Measurements from ENCODE around the gene NFIL3.

The NFIL3 gene

DNA sequence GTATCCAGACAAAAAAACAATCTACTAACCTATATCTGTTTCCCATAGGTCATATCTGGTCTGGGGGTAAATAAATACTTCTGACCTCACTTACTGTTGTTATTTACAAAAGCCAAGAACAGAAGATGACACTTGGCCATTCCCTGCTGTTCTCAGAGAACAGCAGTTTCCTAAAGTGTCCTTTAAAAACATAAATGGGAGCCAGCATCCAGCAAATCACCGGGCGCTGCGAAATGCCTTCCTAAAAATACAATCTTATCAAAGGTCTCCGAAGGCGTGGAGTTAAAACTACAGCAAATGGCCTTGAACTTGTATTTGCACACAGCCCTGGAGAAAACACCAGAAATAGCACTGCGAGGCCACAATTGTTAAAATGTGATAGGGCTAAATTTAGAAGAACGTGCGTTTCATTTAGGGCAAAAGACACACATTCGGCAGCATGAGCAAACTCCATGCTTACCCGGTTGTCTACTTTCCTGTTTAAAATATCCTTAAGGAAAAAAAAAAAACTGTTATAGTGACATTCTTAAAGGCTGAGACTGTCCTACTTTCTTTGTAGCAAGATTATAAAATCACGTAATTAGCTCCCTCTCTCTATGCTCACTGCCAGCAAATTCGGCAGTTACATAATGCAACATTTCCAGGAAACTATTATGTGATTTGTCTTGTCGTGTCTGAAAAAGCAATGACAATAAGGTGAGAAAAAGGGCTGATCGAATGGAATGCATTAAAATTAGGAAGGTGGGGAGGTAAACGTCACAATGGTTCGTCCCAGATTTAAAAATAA lies 1.5 kb downstream of the NFIL3 start:
- DNase-seq (ENCODE audit: low spot score) = peak; percentile 46

DNA sequence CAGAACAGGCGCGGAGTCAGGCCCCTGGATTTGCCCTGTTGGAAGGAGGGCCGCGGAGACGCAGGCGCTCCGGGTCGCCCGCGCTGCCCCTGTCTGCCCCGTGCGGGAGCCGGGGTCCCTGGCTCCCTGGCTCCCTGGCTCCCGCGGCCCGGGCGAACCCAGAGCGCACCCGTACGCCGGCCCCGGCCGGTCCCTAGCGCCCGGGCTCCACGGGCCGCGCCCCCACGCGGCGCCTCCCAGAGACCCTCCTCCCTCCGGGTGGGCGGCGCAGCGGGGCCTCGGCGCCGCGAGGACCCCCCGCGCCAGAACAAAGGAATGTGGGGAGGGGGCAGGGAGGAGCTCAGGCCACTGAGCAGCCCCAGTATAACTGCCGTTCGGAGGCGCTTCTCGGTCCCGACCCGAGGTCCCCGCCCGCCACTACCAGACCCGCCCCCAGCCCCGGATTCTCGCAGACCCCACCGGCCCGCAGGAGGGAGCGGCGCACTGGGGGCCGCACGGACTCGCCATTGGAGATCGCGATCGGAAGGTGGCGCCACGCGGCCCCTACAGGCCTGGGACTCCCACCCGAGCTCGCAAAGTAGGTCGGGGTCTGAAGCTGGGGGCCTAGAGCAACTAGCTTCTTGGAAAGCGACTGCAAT lies 2.4 kb downstream of the NFIL3 start:
- no peak for DNase-seq (ENCODE audit: low spot score)

DNA sequence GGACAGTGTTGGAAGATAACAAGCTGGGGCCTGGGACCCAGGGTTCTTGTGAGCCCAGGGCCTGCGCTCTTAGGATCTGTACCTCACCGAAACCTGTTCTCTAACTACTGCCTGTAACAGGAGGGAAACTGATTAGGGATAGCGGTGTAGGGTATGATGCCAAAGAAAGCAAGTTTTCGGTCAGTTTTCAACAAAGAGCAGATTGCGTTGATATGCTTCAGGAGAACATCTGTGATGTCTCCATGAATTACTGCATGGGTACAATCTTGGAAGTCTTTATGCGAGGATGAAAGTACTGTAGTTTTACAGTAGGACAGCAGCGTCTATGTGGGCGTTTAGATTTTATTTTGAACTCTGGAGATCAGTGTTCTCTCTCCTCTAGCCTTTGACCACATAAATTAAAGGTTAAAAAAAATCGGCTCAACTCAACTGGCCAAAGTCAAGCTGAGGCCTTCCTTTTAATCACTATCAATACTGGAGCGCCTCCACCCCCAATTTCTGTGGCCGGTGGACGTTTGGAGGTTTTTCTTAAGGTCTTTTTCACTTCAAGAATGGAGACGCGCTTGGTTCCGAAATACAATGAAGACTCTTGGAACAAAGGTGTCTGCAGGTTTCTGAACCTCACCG lies 3.0 kb downstream of the NFIL3 start:
- no peak for DNase-seq (ENCODE audit: low spot score)

DNA sequence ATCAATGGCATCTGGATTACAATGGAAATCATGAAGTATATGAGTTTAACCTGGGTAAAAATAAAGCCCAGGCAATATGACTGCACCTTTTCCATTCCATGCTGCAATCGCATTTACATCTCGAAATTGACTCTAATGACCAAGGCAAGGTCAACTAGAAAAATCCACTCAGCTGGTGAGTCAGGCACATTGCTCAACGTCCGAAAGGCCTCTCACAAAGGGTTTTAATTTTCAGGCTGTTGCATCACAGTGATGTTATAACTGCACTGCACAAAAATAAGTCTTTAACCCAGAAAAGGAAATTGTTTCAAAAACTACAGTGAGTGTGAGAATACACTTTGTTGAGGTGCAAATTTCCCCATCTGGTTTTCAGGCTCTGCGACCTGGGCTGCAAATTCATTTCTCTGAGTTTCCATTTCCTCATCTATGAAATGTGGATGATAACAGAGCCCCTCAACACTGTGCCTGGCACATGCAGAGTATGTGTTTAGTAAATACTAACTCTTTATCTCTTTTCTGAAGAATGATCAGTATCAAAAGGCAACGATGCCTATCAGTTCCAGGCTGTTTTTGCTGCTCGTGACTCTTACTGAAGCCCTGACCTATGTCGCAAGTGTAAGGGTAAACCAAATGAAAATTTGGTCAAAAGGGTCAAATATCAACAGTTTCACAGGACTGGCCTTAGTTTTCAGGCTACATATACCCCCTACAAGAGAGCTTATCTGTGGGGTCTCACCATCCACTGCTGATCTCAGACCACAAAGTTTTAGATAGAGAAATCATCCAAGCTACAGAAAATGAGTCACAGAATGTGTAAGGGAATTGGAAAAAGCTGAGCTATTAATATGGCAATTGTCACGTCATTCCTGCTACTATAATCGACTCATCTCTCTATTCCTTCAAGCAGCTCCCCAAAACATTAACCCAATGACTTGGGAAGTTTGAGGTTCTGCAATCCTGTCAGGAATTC lies 4.1 kb downstream of the NFIL3 start:
- no peak for DNase-seq (ENCODE audit: low spot score)

DNA sequence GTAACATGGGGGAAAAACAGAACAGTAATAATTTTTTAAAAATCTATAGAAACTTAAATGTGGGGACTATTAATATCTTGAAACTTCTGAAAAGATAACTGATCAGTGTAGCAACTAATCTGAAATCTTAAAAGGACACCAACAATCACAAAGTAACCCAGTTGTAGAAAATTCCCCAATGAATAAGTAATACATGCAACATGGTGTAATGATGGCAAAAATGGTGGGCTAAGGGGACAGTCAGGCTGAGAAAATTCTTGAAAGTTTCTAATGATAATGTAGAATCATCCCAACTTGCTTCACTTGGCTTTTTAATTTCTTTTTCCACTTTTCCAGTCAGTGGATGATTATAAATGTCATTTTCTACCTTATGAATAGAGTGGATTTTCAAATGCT lies 5.4 kb downstream of the NFIL3 start:
- no peak for DNase-seq (ENCODE audit: low spot score)

DNA sequence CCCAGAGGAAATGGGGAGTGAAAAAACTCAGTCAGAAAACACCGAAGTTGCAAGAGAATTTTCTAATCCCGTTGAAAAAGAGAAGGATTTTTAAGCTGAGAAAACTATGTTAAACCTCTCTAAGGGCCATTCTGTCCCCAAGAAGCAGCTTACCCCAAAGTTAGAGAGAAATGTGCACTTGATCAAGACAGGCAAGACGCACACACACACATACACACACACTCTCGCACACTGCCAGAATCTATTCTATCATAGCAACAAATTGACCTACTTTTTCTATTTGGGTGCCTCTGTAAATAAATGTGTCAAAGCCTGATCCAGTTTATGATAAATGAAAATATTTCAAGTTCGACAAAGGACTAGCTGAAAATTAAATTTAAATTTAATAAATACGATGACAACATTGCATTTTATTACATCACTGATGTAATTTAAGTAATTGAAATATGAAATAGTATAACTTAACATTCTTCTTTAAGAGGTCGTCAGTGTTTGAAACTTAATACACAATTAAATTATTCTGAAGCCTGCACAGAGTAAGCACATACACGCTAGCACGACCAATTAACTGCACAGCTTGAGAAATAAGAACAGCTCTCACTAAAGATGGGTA lies 5.9 kb downstream of the NFIL3 start:
- no peak for DNase-seq (ENCODE audit: low spot score)

DNA sequence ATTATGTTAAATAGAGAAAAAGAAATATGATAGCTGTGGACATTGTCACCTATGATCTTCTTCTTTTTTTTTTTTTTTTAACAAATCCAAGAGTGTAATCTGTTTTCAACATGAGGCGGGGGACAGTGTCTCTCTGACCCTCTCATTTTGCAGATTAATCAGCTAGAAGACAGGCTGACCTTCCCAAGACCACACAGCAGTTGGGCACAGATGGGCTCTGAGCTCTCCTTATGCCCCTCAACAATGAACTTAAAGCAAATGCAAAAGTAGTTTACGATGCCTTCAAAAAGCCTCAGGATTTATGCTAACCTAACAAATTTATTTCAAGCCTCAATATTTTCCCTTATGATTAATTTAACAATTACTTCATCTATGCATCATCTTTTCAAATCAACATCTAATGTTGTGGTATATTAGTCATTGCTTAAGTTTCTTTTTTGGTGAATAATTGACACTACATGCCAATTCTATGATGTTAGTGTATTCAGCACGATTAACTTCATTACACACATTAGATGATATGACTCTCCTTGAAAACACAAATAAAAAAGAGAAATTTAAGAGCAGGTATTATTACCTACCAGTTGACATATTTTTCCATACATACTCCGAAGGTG lies 7.4 kb downstream of the NFIL3 start:
- no peak for DNase-seq (ENCODE audit: low spot score)

DNA sequence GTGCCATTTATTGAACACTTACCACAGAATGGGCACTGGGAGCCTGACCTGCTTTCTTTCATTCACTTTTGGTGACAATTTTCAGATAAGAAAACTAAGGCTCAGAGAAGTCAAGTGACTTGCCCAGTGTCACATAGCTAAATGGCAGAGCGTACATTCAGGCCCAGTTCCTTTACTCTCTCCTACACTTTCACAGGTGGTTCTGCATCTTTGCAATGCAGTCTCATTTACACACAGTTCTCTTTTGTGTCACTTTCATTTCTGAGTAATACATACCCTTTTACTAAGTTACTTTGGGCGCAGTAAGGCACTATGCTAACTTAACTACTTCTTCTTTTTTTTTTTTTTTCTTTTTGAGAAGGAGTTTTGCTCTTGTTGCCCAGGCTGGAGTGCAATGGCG lies 8.3 kb downstream of the NFIL3 start:
- no peak for DNase-seq (ENCODE audit: low spot score)

DNA sequence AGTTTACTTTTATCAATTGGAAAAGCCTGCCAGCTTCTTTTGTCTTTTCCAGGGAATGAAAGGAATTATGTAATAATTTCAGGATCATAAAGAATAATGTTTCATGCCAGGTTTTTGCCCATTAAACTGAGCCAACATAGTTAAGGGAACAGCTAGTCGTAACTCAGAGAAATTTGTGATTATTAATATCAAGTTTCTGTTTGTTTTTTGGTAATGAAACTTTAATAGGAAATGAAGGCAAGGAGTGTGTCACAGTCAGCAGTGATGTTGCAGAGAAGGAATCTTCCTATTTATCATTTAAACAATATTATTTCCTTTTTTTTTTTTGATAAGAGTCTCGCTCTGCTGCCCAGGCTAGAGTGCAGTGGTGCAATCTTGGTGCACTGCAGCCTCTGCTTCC lies 10.7 kb downstream of the NFIL3 start:
- DNase-seq (ENCODE audit: low spot score) = no peak

DNA sequence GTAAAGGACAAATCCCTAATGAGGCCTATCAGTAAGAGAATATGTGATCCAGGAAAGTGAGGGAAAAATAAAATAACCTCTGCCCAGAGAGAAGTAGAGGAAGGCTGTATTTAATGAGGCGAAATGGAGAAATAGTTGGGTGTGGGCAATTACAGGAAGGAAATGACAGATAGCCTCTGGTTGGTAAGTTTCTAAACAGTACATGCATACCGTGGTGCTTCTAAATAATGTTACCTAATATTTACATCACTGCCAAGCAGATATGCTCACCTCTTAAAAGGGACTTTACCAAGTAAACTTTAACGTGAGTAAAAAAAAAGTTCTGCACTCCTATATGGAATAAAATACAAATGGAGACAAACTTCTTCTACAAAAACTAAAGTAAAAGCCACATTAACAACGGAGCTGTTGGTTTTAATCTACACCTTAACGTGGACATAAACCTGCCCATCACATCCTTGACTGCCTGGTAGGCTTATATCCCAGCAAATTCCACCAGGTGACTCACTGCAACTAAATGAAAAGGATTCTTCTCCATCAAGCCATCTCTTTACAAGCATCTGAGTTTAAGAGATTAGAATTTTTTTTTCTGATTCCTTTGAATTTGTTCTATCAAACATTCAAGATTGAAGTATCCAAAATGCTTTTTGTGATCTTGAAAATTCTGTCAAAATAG lies 12.4 kb downstream of the NFIL3 start:
- DNase-seq (ENCODE audit: low spot score) = no peak

DNA sequence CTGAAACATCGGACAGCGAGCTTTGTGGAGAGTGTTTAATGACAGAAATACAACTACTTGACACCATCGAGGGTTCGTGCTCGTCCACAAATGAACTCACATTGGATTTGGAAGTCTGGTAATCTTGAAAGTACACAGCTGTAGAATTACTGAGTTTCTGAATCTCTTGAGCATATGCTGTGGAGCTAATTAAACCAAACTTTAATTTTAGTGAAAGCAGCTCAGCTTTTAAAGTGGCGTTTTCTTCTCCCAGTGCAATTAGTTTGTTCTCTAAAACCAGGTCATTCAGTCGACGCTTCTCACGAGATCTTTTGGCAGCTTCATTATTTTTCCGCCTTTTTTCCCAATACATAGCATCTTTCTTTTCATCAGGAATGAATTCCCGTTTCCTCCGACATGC lies 13.5 kb downstream of the NFIL3 start:
- DNase-seq (ENCODE audit: low spot score) = no peak

DNA sequence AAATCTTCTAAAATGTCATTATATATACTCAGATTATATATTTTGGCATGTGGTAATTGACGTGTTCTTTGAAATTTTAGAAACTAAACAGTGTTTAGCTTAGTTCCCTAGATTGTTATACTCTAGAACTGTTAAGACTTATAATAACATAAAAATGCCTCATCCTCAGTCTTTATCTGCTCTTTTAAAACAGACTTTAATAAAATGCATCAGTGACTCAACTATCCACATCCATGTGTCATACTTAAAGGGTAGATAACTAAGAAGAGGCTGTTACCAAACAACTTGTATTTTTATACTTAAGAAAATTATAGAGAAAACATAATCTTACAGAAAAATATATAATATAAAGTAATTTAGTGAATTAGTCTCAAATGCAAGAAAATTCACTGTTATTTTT lies 15.2 kb downstream of the NFIL3 start:
- no peak for DNase-seq (ENCODE audit: low spot score)

DNA sequence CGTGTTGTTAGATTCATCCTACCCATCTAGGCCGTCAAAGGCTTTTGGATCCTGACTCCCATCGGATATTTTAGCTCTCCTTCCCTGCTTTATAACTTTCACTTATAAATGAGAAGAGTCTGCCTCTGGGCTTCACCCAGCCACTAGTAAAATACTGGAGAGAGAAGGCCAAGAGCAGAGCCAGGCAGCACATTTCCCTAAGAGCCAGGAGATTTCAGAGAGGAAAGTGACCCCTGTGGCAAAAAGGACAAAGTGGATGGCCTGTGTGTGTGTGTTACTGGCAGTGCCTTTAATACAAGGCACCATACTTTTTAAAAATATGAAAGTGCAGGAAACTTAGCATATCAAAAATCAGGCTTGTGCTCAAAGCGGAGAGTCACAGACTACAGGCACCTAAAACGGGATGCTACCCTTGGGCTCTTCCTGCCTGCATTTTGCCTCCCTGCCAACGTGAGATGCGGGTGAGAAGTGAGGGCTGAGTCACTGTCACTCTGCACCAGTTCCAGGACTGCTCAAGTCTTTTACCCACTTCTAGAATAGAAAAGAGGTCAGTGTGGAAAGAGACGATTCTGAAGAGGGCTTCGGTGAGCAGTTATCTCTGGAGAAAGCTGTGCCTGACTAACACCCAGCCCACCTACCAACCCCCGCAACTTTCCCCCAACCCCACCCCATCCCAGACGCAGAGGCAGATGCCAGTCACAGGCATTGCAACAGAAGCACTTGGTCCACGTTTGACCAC lies 15.9 kb downstream of the NFIL3 start:
- no peak for DNase-seq (ENCODE audit: low spot score)

DNA sequence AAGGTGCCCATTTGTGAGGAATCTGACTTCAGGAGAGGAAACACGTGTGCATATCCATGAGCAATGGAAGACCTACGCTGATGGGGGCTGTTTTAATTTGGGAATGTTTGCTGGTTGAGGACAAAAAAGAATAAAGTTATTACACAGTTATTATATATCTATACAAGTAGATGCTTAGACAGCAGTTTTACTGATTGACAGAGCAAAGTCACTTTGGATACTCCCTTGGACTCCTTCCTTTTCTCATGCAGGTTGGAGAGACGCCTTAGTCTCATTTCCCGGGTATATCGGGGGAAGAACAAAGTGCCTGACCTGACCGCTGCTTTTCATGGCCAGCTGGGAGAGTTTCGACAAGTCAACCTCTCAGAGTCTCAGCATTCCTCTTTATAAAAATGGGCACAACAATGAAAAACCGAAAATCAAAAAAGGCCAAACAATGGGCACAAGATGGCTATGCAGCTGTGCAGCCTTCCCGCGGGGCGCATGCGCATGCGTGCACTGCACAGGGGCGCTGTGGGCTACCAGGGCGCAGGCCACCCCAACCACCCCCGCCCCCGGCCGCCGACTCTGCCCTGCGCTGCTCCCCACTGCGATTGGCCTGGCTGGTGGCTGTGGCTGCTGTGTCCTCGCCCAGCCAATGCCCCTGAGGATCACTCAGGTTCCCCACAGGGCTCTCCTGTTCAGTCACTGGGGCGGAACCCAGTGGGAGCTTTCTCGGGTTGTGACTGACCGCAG lies 18.1 kb downstream of the NFIL3 start:
- no peak for DNase-seq (ENCODE audit: low spot score)

DNA sequence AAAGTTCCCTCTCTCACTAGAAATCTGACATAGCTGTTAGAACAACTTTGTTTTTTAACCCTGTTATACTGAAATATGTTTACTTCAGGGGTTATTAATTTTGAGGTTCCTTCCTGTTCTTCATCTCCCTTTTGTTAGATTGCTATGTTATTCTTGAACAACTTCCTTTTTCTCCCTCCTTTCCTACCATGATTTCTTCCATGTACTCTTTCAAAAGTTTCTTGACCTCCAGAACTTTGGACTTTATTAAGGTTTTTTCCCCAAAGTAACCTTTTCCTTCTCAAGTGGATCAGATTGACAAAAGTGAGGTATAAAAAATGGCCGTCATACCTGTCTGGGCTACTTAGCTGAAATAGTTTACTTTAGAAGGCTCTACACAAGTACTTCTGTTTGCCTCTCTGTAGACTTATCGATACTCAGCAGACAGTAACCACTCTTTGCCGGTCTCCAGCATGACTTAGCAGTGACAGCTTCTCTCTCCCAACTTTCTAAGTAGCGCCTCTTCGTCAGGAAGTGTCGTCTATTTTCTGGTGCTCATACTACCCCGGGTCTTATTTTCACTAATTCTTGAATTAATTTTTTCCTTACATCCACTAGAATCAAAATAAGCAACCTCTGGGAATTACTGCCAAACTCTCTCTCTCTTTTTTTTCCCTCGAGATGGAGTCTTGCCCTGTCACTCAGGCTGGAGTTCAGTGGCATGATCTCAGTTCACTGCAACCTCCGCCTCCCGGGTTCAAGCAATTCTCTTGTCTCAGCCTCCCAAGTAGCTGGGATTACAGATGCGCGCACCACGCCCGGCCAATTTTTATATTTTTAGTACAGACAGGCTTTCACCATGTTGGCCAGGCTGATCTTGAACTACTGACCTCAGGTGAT lies 19.7 kb downstream of the NFIL3 start:
- DNase-seq (ENCODE audit: low spot score) = no peak

DNA sequence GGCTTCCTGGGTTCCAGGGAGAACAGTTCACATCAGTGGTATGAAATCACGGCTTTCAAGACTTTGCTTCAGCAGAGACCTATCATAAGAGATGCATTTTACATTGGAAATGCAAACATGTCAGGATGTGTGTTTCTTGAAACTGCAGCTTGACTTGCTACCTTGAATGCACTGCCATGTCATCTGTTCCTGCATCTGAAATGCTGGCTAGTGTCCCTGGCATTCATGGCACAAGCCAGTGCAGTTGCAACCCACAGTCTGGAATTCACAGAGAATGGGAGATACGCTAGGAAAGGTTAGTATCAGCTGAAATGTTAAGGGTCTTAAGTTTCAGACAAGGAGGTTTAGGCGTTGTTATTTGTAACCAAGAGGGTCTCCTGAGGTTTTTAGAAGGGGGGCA lies 24.7 kb downstream of the NFIL3 start:
- DNase-seq (ENCODE audit: low spot score) = no peak

DNA sequence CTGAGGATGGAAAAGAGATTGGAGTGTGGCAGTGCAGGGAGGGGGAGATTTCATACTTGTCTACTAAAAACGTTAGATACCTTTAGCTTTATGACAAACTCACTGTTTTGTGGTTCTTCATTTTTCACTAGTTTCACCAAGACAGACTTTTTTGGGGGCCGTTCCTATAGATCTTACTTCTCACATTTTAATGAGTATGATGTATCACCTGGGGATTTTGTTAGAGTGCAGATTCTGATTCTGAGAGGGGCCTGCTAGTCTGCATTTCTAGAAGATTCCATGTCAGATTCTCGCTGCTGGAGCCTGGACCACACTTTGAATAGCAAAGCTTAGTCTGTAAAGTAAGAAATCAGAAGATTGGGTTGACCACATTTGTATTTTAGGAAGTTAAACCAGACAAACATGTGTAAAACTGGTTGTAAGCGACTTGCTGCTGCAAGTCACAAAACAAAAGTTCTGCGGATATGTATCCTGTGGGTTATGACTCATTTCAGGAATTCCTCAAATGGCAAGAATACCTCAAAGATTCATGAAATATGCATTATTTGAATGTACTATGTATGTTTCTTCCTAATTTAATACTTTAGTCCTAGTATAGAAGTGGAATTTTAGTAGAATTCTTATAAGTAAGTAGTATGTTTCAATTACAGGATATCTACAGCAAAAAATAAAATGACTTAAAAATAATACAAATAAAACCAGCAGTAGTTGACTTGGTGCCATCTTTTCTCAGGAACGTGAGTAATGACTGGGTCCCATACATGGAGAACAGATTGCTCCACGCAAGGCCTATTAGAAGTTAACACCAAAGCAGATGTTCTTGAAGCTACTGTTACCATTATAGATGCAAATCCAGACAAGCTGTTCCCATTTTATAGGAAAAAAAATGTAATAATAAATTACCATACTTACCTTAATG lies 27.8 kb downstream of the NFIL3 start:
- no peak for DNase-seq (ENCODE audit: low spot score)

All from globus pallidus (tissue), 1 donor.